DND-41 (cell line): ENCODE measurements around the gene PRDM2.

Experiments
- EZH2 ChIP-seq: IDR thresholded peaks from 3 replicates; pipeline ENCODE4 v1.6.1; 2012; ENCODE audit warnings: borderline replicate concordance, low read depth, mild to moderate bottlenecking, moderate library complexity, low read length, inconsistent platforms; ENCODE audit not compliant: severe bottlenecking
- TF ChIP-seq, protein P1 (sequence below): IDR thresholded peaks from 2 replicates; pipeline ENCODE4 v1.5.1; 2012; ENCODE audit warnings: borderline replicate concordance, low read length, moderate library complexity, mild to moderate bottlenecking; ENCODE audit not compliant: poor library complexity, severe bottlenecking; ENCODE audit errors: extremely low read depth

DNA sequence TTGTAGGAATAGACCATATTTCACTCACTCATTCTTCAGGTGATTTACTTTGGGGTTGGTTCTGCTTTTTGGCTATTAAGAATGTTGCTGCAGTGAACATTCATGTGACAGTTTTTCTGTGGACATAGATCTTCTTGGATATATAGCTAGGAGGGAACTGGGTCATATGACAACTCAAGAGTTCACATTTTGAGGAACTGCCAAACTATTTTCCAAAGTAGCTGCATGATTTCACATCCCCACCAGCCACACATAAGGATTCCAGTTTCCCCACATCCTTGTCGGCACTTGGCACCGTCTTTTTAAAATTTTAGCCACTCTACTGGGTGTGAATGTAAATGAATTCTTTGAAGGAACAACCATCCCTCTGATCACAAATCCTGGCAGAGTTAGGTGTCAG, 126.0 kb downstream of the PRDM2 start:
- TF ChIP-seq, protein P1, sequence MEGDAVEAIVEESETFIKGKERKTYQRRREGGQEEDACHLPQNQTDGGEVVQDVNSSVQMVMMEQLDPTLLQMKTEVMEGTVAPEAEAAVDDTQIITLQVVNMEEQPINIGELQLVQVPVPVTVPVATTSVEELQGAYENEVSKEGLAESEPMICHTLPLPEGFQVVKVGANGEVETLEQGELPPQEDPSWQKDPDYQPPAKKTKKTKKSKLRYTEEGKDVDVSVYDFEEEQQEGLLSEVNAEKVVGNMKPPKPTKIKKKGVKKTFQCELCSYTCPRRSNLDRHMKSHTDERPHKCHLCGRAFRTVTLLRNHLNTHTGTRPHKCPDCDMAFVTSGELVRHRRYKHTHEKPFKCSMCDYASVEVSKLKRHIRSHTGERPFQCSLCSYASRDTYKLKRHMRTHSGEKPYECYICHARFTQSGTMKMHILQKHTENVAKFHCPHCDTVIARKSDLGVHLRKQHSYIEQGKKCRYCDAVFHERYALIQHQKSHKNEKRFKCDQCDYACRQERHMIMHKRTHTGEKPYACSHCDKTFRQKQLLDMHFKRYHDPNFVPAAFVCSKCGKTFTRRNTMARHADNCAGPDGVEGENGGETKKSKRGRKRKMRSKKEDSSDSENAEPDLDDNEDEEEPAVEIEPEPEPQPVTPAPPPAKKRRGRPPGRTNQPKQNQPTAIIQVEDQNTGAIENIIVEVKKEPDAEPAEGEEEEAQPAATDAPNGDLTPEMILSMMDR: no peak
- TF ChIP-seq EZH2: no peak
